HepG2 (cell line): Measurements from ENCODE around the gene C14orf119. TPM values are rescaled to one million over a fixed set of nuclear protein-coding genes. Genes with fewer than 3 reads are reported as not detected.

Experiments used
- AHDC1 ChIP-seq: sonication (generic); formaldehyde crosslinking; IDR thresholded peaks from 2 replicates; pipeline ENCODE4 v1.5.1; 2020; ENCODE audit warnings: mild to moderate bottlenecking, missing genetic modification reagents, borderline replicate concordance
- ARID2 ChIP-seq: sonication (generic); formaldehyde crosslinking; IDR thresholded peaks from 2 replicates; pipeline ENCODE4 v1.8.1; 2022; ENCODE audit warnings: mild to moderate bottlenecking, missing genetic modification reagents, borderline replicate concordance
- MEIS2 ChIP-seq: sonication (generic); formaldehyde crosslinking; IDR thresholded peaks from 2 replicates; pipeline ENCODE4 v1.9.0; 2021; ENCODE audit warnings: mild to moderate bottlenecking, missing genetic modification reagents
- SCMH1 ChIP-seq: sonication (generic); formaldehyde crosslinking; IDR thresholded peaks from 2 replicates; pipeline ENCODE4 v1.9.0; 2021; ENCODE audit warnings: missing genetic modification reagents, mild to moderate bottlenecking, borderline replicate concordance
- SSRP1 ChIP-seq: IDR thresholded peaks from 2 replicates; pipeline ENCODE4 v1.6.1; 2016; ENCODE audit warnings: control low read depth
- TBL1XR1 ChIP-seq: fragments of 150-350 bp; IDR thresholded peaks from 2 replicates; pipeline ENCODE4 v1.6.1; 2014; ENCODE audit warnings: borderline replicate concordance, low read length; ENCODE audit not compliant: partially characterized antibody
- THRA ChIP-seq: sonication (generic); formaldehyde crosslinking; IDR thresholded peaks from 2 replicates; pipeline ENCODE4 v1.4.0; 2020; ENCODE audit warnings: missing genetic modification reagents, borderline replicate concordance
- ZHX1 ChIP-seq: sonication (generic); formaldehyde crosslinking; IDR thresholded peaks from 2 replicates; pipeline ENCODE4 v1.8.1; 2022; ENCODE audit warnings: low read depth, mild to moderate bottlenecking, missing genetic modification reagents
- ZMYM2 ChIP-seq: sonication (generic); formaldehyde crosslinking; IDR thresholded peaks from 2 replicates; pipeline ENCODE4 v1.8.0; 2022; ENCODE audit warnings: mild to moderate bottlenecking, missing genetic modification reagents
- ZNF609 ChIP-seq: sonication (generic); formaldehyde crosslinking; IDR thresholded peaks from 2 replicates; pipeline ENCODE4 v1.4.0; 2020; ENCODE audit warnings: mild to moderate bottlenecking, missing genetic modification reagents, borderline replicate concordance
- polyA plus RNA-seq, 8 experiments: library from polyadenylated mRNA; depleted of rRNA in 3 of 8; stranded (reverse) in 7 of 8; unstranded in 1 of 8; fragments of >200 nt; fragmentation: Illumina TruSeq in 4 of 8; extraction: Trizol in 4 of 8; gene quantifications; 2 replicates each; pipeline versions ENCODE4 v1.2.1 to v1.2.3, GENCODE V29; 2011 to 2016; ENCODE audit warnings: low read depth in 4 of 8, missing spikeins in 1 of 8, mixed read lengths in 1 of 8; ENCODE audit not compliant: insufficient read depth in 1 of 8
- total RNA-seq, 5 experiments: library from RNA; depleted of rRNA; stranded (reverse); fragments of >200 nt; fragmentation: Illumina TruSeq; extraction: Trizol; gene quantifications; 2 replicates each; pipeline ENCODE4 v1.2.3, GENCODE V29; 2016; ENCODE audit warnings: low read depth in 1 of 5
- TF ChIP-seq, protein P1 (sequence below): sonication (generic); formaldehyde crosslinking; IDR thresholded peaks from 2 replicates; pipeline ENCODE4 v1.5.1; 2020; ENCODE audit warnings: missing genetic modification reagents, mild to moderate bottlenecking, borderline replicate concordance

Gene C14orf119
- total and polyA plus RNA-seq, 2 of the 13 experiments (the other 11 are each of a cell fraction or from before 2014, with no cell fraction given), result 117 to 206 TPM

GRCh38 chr14:23071921-23072539, 23.3 kb upstream of the C14orf119 start (continued):
- TF ChIP-seq TBL1XR1, result no peak
- no peak; the same call in 1 of the 2 replicates for TF ChIP-seq ARID2 (CRISPR knock-in tag)
- no peak for TF ChIP-seq SCMH1 (CRISPR knock-in tag)
- TF ChIP-seq, protein P1, sequence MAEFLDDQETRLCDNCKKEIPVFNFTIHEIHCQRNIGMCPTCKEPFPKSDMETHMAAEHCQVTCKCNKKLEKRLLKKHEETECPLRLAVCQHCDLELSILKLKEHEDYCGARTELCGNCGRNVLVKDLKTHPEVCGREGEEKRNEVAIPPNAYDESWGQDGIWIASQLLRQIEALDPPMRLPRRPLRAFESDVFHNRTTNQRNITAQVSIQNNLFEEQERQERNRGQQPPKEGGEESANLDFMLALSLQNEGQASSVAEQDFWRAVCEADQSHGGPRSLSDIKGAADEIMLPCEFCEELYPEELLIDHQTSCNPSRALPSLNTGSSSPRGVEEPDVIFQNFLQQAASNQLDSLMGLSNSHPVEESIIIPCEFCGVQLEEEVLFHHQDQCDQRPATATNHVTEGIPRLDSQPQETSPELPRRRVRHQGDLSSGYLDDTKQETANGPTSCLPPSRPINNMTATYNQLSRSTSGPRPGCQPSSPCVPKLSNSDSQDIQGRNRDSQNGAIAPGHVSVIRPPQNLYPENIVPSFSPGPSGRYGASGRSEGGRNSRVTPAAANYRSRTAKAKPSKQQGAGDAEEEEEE, result no peak
- TF ChIP-seq ZHX1 (CRISPR knock-in tag), result no peak
- TF ChIP-seq THRA (CRISPR knock-in tag), result no peak
- TF ChIP-seq AHDC1, result no peak
- no peak for TF ChIP-seq ZMYM2 (CRISPR knock-in tag)
- TF ChIP-seq ZNF609, result no peak
- TF ChIP-seq MEIS2 (CRISPR knock-in tag), result no peak
- peak; percentile 86; the same call in 1 of the 2 replicates for TF ChIP-seq SSRP1 (CRISPR knock-in tag)
